NB4 (cell line): ENCODE measurements around the gene GALNS.

Source experiments
- DNase-seq: peaks from one replicate; pipeline ENCODE4 v3.0.0; 2010; ENCODE audit warnings: low read depth
- H3K4me3 ChIP-seq: one replicate; pipeline ENCODE4 v1.5.1; 2011; ENCODE audit warnings: mild to moderate bottlenecking, low read depth, low read length, moderate library complexity
- CTCF ChIP-seq: IDR thresholded peaks from one replicate; pipeline ENCODE4 v1.5.1; 2012; ENCODE audit warnings: low read depth, low read length
- MAX ChIP-seq: IDR thresholded peaks from 2 replicates; pipeline ENCODE4 v1.6.1; 2011; ENCODE audit warnings: low read depth, low read length
- MYC ChIP-seq: IDR thresholded peaks from 2 replicates; pipeline ENCODE4 v1.6.1; 2011; ENCODE audit warnings: low read depth, low read length
- POLR2A ChIP-seq: IDR thresholded peaks from 2 replicates; pipeline ENCODE4 v1.6.1; 2011; ENCODE audit warnings: mild to moderate bottlenecking; ENCODE audit not compliant: insufficient read length; ENCODE audit errors: extremely low read depth

Gene GALNS

DNA sequence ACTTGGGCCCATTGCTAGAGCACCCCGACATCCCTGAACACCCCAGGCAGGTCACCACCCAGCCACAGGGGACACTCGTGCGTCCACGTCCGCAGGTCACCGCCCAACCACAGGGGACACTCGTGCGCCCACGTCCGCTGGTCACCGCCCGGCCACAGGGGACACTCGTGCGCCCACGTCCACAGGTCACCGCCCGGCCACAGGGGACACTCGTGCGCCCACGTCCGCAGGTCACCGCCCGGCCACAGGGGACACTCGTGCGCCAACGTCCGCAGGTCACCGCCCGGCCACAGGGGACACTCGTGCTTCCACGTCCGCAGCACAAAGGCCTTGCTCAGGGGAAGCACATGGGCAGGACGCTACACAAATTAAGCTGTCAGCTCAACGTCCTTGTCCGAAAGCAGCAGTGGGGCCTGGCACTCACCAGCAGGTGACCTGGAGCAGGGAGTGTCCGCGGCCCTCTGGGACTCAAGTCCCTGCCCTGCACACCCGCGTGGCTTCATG is 17.7 kb downstream of the GALNS start:
- TF ChIP-seq CTCF, result peak; percentile 18
- TF ChIP-seq MAX, result no peak
- no peak overlapping the region for H3K4me3 ChIP-seq
- DNase-seq, result peak; percentile 64

DNA sequence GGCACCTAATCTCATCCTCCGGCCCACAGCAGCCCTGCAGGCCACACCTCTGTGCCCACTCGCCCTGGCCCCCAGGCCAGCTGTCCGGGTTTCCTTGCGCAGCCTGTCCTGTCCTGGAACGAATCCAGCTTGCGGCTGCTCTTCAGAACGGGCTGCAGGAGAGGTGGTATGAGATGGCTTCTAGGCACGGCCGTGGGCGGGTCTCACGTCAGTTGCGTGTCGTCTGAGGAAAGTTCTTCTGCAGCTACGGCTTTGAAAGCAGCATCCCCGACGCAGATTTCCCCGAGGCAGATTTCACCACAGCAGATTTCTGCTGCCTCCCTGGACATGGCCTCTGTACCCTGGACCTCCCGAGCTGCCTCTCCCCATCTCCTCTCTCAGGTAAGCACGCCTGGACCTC is 18.2 kb downstream of the GALNS start:
- no peak for DNase-seq
- no peak overlapping the region for H3K4me3 ChIP-seq
- TF ChIP-seq MAX (no peak), CTCF (no peak), MYC (no peak), POLR2A (no peak)

GRCh38 chr16:88837806-88838205 is 18.9 kb downstream of the GALNS start:
- TF ChIP-seq MYC (no peak), CTCF (no peak), MAX (no peak), POLR2A (no peak)
- H3K4me3 ChIP-seq, result no peak overlapping the region
- DNase-seq, result no peak

DNA sequence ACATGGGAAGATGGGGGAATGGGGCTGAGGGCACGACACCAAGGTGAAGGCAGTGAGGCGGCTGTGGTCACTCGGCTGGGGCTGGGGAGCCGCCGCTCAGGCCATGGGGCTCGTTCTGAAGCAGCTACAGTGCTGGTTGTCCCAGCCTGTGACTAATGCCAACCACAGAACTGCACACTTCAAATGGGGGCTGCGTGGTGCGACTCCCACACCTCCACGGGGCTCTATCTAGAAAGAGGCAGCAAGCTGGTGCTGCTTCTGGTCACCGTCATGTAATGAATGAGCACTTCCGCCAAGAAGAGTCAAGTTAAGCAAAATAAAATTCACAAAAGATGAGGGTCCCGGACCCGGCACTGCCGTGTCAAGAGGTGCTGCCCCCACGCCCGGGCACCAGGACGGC is 20.0 kb downstream of the GALNS start:
- no peak overlapping the region for H3K4me3 ChIP-seq
- TF ChIP-seq POLR2A, result no peak
- peak; percentile 55 for TF ChIP-seq MAX
- peak; percentile 89 for DNase-seq

DNA sequence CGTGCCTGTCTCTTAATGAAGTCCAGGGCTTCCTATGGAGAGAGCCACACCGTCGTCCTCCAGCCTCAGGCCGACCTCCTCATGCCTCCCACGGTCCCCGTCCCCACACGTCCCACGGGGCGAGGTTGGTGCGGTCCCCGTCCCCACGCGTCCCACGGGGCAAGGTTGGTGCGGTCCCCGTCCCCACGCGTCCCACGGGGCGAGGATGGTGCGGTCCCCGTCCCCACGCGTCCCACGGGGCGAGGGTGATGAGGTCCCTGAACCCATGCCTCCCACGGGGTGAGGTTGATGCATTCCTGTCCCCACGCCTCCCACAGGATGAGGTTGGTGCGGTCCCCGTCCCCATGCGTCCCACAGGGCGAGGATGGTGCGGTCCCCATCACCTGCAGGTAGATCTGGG is 20.9 kb downstream of the GALNS start:
- no peak for DNase-seq

DNA sequence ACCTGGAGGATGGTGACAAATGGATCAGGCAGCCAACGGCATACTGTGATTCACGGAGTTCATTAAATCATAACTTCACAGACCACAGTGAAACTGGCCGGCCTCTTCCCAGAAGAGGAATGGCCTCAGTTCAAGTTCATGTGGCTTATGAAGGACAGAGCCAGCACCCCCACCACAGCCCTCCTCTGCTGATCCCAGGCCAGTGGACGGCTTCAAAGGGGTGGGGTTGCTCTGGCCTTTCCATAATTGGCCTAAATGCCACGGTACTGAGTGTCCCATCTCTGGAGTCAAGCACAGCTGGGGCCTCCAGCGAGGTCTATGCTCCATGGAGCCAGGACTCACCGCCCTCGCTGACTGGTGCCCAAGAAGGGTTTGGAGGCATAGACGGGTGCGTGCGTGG is 21.4 kb downstream of the GALNS start:
- DNase-seq, result no peak
- no peak overlapping the region for H3K4me3 ChIP-seq
- no peak for TF ChIP-seq MYC
- no peak for TF ChIP-seq POLR2A
- no peak for TF ChIP-seq CTCF
- no peak for TF ChIP-seq MAX

More for the DNA sequence above, 20.9 kb downstream of the GALNS start:
- no peak for TF ChIP-seq MYC
- TF ChIP-seq POLR2A, result no peak
- TF ChIP-seq CTCF, result no peak
- TF ChIP-seq MAX, result no peak
- no peak overlapping the region for H3K4me3 ChIP-seq
